Measurements from ENCODE around the gene POLR1A. TPM values are rescaled to one million over a fixed set of nuclear protein-coding genes. Genes with fewer than 3 reads are reported as not detected.

Gene POLR1A
- total and polyA plus RNA-seq, 2 of the 8 experiments (the other 6 are each of a cell fraction or from before 2014, with no cell fraction given) = 8.9 to 58.1 TPM

- no peak for TF ChIP-seq CTCF (IDR thresholded peaks at IDR 0.05; ENCODE audit: control extremely low read depth in 1 of 3, insufficient read depth in 1 of 3, low read depth in 1 of 3, low read length in 3 of 3)
- TF ChIP-seq SIRT6 (IDR thresholded peaks at IDR 0.05; ENCODE audit: low read length) = no peak
- TF ChIP-seq E2F6 (IDR thresholded peaks at IDR 0.05) = no peak
- no peak for TF ChIP-seq SRF (IDR thresholded peaks at IDR 0.05; ENCODE audit: low read depth, low read length)
Measured at GRCh38 chr2:86015006-86015405, 90.7 kb downstream of the POLR1A start (continued).

All from H1 (cell line).